Amniotic stem cell (primary cell): Measurements from ENCODE around the gene DLX3.

ENCODE experiments used
- DNase-seq: peaks from one replicate; lab custom pipeline; 2025; lab: John Stamatoyannopoulos, UW

DLX3 gene

DNA sequence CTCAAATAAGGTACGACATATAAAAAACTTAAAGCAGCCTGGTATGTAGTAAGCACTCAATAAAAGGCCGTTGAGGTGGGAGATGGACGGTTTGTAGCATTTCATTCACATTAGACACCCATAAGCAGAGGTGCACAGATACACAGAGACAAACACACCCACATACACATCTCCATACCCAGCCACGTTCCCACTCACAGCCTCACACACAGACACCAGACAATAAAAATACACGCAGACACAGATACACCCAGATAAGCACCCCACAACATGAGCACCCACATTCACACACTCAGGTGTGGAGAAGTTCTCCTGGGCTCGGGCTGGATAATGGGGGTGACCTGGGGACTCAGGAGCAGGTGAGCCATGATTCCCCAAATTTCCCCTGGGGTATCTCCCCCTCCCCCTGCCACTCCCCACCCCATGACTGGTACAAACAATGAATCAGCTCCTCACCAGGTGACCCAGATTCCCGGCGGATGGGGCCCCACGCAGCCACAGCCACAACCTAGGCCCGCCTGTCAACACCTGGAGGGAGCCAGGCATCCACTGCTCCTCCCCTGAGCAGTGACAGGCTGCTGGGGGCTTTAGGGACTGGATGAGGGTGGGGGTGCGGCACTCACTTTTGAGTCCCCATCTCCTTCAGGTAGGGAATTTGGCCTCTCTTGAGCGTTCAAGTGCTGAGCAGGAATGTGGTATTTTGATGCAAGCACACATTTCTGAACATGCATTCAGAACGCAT lies 2.7 kb downstream of the DLX3 start:
- DNase-seq, result no peak

DNA sequence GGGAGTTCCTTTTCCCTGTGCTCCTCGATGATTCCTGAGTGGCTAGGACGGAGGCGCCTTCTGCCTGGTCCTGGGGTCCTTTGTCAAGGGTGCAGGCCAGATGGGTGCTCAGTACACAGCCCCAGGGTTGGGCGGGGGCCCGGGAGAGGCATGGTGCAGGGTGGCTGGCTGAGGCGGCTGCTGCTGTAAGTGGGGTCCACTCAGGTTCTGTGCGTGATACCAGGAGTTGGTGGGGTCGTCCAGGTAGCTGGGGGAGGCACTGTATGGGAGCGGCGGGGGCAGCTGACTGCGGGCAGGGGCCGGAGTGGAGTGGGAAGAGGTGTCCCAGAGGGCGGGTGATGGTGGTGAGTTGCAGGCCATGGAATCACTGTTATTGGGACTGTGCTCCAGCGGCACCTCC lies 3.6 kb downstream of the DLX3 start:
- no peak for DNase-seq

DNA sequence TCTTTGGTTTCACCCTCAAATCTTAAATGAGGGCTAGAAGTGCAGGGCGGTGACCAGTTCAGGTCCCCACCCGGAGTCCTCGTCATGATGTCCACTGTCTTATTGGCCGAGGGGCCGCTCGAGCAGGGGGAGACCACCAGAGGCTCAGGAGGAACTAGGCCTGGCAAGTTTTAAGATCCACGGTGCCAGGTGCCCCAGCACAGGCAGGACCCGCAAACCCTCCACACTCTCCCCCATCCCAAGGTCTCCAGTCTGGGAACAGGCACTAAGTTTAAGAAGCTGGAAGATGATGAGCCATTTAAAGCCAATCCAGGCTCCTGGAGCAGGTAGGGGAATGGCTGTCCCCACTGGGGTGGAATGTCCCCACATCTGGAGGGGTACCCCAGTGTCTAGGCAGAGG lies 4.1 kb downstream of the DLX3 start:
- DNase-seq, result no peak

DNA sequence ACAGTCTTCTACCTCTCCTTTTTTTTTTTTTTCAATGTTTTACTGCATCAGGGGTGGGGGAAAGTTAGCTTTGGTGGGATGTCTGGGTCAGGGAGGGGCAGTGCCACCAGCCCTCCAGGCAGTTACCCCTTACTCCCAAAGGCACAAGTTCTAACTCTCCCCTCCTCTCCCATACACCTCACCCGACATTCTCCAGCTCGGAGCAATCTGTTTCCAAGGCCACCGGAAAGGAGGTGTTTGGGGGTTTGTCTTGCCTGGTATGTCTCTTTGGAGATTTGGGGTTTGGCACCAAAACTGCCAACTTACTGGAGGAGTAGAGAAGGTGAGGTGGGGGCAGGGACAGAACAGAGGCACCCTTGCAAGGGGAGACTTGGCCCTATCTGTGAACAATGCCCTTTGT lies 4.7 kb downstream of the DLX3 start:
- DNase-seq, result no peak

DNA sequence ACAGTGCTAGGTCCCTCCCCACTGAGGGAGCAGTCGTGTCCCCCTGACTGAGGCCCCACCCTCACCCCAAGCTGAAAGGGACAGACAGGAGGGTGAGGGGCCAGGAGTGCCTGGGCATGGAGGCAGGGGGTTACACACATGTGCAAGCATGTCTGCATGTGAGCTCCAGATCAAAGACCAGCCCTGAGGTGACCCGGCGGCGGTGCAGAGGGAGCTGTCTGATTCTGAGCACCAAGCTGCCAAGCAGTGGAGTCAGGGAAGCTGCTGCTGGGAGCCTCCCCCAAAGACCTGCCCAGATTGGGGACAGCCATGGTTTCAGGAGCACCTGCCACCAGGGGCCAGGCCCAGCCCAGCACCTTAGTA lies 5.5 kb downstream of the DLX3 start:
- no peak for DNase-seq

DNA sequence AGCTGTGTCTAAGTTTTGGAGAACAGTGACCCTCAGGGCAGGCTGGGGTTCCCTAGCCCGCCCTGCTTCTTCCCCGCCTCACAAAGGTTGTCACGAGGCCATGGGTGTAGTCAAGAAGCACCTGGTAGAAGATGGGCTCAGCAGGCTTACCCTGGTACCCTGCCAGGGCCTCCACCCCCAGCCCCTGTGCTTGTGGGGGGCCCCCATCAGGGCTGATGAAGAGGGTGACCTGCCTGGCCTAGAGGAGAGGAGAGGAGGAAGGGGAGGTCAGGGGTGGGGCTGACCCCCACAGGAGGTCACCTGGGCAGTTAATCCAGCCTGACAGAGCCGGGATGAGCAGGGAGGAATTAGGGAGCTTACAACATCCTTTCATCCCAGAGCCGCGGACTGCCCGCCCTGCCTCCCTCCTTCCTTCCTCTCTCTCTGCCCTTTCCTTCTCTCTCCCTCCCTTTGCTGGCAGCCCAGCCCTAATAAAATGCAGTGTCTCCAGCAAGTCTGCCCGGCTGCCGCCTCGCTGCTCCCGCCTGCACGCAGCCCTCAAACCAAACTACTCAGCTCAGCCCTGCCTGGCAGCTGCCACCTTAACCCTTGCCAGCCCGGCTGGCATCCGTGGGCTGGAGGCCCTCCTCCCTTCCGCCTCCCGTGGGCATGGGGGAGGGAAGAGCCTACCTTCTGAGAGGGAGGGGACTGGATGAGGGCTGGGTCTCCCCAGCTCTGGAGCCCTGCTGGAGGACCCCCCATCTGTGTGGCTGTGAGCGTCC lies 7.2 kb downstream of the DLX3 start:
- no peak for DNase-seq

DNA sequence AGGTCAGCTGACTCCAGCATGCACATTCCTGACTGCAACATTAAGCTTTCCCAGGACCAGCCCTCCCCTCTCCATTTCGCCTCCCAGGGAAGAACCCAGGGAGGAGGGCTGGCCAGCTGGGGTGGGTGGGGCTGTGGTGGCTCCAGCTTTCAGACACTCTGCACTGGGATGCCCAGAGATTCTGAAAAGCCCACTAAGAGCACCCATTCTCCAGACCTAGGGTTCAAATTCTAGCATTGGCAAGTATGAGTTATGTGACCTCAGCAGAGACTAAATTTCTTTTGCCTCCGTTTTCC lies 7.8 kb downstream of the DLX3 start:
- no peak for DNase-seq

DNA sequence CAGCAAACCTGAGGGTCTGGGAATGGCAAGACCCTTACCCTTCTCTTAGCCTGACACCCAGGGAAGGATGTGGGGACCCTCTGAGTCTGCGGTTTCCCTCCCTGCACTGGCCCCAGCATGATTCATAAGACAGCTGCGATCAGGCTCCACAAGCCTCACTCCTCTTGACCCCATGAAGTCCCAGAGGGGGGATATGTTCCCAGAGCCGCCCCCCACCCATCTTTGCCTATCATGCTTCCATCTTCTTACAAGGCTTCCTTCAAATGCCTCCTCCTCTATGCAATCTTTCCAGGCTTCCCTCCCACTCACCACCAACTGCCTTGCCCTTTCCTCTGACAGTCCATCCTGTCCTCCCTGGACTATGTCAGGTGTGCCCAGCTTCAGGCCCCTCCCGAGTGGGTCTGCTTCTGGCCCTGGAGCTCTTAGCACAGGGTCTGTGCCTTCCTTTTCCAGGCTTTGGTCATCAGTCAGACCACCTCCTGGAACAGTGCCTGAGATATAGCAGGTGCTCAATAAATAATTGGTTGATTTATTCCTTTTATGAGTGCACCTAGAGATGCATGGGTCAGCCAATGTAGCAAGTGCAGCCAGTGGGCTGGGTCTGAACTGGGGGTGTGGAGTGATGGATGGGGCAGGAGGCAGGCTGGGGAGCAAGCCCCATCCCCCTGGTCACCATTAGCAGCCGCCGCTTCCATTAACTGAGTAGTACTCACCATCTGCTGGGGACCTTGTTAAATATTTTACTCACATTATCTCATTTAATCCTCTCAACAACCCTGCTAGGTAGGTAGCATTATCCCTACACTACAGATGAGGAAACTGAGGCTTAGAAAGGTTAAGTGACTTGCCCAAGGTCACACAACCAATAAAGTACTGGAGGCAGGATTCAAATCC lies 8.4 kb downstream of the DLX3 start:
- DNase-seq, result no peak

DNA sequence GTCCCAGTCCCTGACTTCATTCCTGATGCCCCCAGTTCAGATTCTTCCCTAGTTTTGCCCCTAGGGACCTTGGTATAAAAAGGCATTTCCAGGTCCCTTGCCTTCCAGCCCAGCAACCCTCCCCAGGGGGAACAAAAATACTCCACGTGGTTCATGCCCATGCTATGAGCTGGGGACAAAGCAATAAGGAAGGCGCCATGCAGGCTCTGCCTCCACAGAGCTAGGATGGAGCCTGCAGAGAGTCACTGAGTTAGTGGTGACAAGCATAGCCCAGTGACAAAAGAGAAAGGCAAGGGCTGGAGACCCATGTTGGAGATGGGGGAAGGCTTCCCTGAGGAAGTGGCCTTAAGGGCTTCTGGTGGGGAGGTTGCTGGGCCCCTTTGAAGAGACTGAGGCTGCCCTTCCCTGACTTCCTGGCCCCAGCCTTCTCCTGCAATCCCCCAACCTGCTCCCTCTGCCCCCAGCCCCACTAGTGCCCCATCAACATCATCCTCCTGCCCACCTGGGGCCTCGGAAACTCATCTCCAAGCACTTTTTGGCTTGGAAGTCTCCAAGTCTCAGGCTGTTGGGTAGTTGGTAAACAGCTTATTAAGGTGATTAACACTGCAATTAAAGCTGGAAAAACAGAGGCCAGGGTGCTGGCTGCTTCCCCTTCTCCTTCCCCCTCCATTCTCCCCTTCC lies 9.6 kb downstream of the DLX3 start:
- no peak for DNase-seq

DNA sequence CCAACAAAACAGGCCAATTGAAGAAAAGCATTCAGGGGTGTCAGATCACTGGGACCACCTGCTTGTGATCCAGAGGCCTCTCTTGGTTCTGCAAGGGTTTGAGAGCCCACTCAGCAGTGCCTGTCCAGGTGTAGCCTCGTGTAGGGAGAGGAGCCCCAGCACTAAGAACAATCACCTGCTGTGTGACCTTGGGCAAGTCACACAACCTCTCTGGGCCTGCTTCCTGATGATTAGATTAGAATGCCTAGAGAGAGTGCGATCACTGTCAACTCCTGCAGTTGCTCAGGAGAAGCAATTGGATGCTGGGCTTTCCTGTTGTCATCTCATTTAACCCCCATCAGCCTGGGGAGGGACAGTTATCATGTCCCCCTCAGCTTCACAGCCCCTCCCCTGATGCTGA lies 10.2 kb downstream of the DLX3 start:
- no peak for DNase-seq

DNA sequence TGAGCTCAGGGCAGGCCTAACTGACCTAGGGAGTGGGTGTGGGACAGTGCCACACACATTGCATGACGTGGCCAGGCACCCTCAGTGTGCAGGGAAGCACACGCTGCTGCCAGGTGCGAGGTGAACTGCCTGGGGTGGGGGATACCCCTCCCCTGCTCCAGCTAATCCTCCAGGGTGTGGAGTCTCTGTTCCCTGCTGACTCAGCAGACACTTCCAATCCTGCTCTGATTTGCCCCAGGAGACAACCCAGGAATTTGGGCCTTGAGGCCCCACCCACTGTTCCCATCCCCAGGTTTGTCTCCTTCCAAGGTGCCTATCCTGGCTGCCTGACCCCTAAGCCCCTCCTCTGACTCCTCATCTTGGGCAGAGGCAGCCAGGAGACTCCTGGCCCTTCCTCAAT lies 10.7 kb downstream of the DLX3 start:
- DNase-seq, result no peak

DNA sequence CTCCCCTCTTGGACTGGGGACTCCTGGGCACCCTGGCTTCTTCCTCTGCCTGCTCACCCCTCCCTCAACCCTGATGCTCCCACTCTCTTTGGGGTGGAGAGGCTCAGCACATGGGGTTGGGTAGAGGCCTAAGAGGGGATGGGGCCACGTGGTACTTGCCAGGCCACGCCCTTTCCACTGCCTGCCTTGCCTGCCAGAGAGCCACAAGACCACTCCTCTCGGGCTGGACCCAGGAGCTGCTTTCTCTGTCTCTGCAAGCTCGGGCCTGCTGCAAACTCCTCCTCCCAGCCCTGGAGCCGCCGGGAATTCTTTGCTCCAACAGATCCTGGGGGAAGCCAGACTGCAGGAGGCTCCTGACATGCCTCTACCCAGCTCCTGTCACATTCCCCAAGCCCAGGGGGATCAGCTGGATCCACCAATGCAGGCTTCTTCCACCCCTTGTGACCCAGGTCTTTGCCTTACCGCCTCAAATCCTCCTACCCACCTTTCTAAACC lies 14.3 kb downstream of the DLX3 start:
- no peak for DNase-seq

DNA sequence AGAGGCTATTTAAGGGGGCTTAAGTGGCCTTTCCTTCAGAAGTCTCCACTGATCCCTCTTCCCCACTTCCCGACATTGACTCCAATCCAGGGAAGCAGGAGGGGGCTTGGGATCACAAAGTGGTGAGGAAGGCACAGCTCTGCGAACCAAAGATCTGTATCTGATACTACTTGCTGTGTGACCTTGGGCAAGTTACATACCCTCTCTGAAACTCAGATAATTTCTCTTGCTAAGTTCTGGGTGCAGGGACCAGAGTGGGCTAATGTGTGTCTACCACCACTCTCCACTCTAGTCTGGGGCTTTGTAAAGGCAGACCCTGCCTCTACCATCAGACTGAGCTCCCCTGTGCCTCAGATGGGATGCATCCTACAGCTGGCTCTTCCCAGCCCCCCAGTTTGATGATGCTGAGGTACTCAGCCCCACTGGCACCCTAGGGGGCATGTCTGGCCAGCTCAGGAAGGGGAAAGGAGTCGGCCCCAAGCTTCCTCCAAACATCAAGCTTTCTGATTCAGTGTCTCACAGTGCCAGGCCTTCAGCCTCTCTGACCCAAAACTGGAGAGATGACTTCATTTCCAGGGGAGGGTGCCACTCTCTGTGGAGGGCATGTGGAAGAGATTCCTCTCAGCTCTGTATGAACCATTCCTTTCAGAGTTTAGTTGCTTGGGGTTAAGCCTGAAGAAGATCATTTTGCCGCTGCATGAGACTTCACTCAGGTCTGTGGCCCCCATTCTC lies 15.1 kb downstream of the DLX3 start:
- no peak for DNase-seq

DNA sequence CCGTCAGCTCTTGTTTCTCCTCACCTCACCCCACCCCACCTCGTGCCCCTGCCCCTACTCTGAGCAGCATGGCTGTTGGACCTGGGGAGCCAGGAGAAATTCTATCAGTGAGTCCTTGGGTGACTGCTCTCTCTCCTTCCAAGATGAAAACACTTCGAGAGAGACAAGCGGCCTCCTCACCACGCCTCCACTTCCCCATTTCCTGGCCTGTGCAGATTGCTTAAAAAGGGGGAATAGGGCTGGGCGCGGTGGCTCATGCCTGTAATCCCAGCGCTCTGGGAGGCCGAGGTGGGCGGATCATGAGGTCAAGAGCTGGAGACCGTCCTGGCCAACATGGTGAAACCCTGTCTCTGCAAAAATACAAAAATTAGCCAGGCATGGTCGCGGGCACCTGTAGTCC lies 16.5 kb downstream of the DLX3 start:
- DNase-seq, result no peak

DNA sequence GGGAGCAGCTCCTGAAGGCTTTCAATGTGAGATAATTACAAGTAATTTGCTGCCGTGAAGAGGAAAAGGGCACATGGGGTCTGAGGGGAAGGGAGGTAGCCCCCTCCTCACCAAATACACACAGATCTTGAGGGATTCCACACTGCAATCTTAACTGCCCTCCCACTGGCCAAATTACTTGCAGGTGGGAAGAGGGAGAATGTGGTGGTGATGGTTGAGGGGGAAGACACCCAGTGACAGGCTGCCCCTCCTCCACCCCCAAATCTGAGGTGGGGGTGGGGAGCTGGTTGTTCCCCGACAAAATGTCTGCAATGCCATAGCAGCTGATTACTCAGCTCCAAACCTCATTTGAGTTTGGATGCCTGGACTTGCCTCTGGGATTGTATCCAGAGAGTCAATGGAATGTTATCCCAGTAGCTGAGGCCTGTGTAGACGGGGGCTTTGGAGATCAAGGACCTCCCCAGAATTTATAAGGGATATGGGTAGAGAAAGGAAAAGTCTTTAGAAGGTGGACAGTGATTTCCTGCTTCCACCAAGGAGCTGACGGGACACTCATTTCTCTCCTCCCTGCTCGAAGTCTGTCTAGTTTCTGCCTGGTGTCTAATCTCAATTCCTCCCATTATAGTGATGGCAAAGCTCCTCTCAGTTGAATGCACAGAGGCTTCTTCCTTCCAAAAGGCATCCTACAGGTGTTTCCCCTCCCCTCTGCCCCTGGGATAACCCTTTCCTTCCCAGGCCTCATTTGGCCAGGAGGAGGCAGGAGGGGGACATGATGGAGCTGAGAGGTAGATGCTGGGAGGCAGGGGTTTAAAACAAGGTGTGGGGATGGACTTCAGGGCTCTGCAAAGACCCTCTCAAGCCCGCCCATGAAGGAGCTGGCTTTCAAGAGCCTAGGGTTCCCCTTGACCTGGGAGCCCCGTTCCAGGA lies 17.3 kb downstream of the DLX3 start:
- no peak for DNase-seq

DNA sequence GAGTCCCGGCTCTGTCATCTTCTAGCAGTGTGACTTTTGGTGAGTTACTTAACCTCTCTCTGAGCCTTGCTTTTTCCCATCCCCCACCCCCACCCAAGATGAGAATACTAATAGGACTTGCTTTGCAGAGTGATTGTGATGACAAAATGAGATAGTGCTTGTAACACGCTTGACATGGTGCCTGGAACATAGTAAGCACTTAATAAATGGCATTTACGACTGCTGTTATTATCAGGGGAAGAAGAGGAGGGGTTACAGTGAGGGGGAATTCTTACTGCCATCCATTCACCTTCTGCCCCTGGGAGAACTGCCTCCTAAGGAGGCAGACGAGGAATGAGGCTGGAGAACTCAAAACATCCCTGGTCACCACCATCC lies 18.2 kb downstream of the DLX3 start:
- no peak for DNase-seq

DNA sequence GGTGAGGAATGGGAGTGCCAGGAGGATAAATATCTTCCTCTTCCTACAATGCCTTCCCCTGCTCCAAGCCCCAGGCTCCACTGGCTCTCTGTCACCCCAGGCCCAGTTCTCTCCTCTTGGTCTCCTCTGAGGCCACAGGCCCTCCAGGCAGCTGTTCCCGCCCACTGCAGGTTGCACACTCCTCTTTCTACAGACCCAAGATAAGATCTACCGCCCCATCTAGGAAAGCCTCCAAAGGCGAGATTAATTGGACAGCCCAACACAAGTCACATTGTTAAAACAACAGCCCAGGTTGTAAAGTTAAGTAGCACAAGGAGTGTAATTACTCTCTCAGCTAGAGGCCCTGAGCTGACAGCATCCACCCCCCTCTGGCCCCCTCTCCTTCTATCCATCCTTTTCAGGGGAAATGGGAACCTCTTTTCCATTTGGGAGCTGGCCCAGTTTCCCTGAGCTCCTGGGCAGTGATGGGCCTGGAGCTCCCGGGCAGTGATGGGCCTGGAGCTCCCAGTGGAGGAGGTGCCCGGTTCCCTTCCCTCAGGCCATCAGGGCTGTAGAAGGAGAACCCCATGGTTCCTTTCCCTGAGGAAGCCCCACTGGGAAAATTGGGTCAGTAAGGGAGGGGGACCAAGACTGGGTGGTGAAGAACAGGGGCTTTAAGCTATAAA lies 18.7 kb downstream of the DLX3 start:
- no peak for DNase-seq

DNA sequence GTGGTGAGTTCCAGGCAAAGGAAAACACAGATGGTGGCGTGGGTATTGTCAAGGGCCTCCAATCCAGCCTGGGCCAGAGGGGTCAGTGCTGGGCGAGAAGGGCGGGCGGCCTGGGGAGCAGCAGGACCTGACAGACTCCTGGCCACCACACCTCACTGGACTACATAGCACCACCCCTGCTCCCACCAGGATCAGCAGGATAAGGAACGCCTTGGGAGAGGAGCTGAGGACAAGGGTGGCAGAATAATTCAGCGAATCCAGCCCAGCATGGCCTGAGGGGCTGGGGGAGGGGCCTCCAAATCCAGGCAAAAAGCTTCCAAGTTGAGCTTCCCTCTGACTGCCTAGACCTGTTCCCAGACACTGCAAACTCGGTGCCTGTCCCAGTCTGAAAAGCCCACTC lies 19.5 kb downstream of the DLX3 start:
- DNase-seq, result no peak

DNA sequence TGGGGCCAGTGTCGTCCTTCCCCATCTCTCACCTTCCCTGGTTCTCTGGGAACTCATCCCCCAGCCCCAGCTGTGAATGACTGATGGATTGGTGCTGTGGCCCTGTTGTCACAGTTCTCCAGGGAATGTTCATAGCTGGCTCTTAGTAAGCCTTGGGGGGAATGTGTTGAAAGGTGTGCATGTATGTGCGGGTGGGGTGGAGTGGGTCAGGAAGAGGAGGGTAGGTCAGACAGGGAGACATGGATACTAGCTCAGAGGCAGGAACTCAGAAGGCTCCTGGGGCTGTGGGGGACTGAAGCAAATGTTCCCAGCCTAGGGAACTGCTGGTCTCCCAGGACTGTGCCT lies 21.8 kb downstream of the DLX3 start:
- DNase-seq, result no peak
